Fibroblast of villous mesenchyme (primary cell): Measurements from ENCODE around the gene PIK3R5. TPM values are rescaled to one million over a fixed set of nuclear protein-coding genes. Genes with fewer than 3 reads are reported as not detected.

Experiments
- DNase-seq: peaks from one replicate; pipeline ENCODE4 v3.0.0-alpha.2; 2010; ENCODE audit warnings: low read depth
- H3K4me3 ChIP-seq: 2 replicates; pipeline ENCODE4 v1.5.1; 2011; ENCODE audit warnings: low read depth, mild to moderate bottlenecking, low read length
- total RNA-seq: library from RNA; depleted of rRNA; stranded (reverse); fragments of >200 nt; gene quantifications from 2 replicates; pipeline ENCODE4 v1.2.3, GENCODE V29; 2012
- TF ChIP-seq, protein P1 (sequence below): IDR thresholded peaks from 2 replicates; pipeline ENCODE4 v1.5.1; 2012; ENCODE audit warnings: low read depth, mild to moderate bottlenecking, low read length; ENCODE audit not compliant: insufficient read depth

PIK3R5 gene
- total RNA-seq, 1 donor, result not detected

- TF ChIP-seq, protein P1, sequence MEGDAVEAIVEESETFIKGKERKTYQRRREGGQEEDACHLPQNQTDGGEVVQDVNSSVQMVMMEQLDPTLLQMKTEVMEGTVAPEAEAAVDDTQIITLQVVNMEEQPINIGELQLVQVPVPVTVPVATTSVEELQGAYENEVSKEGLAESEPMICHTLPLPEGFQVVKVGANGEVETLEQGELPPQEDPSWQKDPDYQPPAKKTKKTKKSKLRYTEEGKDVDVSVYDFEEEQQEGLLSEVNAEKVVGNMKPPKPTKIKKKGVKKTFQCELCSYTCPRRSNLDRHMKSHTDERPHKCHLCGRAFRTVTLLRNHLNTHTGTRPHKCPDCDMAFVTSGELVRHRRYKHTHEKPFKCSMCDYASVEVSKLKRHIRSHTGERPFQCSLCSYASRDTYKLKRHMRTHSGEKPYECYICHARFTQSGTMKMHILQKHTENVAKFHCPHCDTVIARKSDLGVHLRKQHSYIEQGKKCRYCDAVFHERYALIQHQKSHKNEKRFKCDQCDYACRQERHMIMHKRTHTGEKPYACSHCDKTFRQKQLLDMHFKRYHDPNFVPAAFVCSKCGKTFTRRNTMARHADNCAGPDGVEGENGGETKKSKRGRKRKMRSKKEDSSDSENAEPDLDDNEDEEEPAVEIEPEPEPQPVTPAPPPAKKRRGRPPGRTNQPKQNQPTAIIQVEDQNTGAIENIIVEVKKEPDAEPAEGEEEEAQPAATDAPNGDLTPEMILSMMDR, result no peak
- DNase-seq, result no peak
Measured at GRCh38 chr17:8916466-8916865, 49.0 kb downstream of the PIK3R5 start.

DNA sequence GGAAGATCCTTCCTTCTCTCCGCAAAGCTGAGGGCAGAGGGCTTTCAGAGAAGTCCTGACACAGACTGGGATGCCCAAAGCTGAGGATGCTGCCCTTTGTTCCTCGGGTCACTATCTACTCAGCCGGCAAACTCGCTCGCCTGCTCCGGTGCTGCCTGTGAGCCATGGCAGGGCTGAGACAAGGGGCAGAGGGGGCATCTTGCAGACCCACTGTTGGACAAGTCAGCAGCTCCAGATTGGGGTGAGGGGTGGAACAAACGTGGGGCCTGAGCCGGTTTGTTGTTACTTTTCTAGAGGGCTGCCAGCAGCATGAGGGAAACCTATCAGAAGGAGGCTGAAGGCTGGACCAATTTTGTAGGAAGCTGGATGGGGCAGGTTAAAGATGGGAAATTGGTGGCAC, 51.0 kb downstream of the PIK3R5 start:
- no peak overlapping the region for H3K4me3 ChIP-seq
- TF ChIP-seq, protein P1, result no peak
- DNase-seq, result no peak

More at GRCh38 chr17:8916466-8916865, 49.0 kb downstream of the PIK3R5 start:
- H3K4me3 ChIP-seq, result no peak overlapping the region

DNA sequence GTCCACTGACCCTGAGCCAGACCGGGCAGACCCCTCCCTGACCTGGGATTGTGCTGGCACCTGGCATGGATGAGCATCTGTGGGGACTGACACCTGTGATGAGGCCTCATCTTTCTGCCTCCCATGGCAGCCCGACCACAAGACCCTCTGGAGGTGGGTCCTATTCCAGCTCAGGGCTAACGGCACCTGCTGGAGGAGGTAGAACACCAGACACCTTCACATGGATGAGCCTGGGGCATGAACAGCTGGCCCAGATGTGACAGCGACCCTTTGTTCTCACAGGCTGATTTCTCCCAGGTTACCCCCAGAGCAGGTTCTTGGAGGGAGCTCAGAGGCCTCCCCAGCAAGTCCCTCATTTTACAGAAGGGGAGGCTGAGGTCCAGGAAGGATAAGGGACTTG, 51.6 kb downstream of the PIK3R5 start:
- TF ChIP-seq, protein P1, result no peak
- no peak overlapping the region for H3K4me3 ChIP-seq

DNA sequence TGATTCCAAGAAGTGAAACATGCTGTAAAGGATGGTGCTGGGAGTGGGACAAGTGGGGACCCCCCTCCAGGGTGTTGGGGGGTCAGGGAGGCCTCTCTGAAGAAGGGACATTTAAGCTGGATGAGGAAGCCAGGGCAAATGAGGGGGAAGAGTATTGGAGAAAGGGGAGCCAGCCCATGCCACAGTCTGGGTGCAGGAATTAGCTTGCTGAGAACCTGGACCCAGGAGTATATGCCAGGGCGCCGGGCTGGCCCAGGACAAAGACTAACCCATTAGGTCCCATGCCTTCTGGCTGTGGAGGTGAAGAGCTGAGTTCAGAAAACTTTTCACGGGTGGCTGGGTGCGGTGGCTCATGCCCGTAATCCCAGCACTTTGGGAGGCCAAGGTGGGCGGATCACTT, 52.4 kb downstream of the PIK3R5 start:
- TF ChIP-seq, protein P1, result no peak
- H3K4me3 ChIP-seq, result no peak overlapping the region

More for the DNA sequence above, 51.6 kb downstream of the PIK3R5 start:
- DNase-seq, result no peak

GRCh38 chr17:8912084-8912981, 53.2 kb downstream of the PIK3R5 start:
- no peak overlapping the region for H3K4me3 ChIP-seq
- TF ChIP-seq, protein P1, result no peak
- no peak for DNase-seq

More for the DNA sequence above, 52.4 kb downstream of the PIK3R5 start:
- no peak for DNase-seq

DNA sequence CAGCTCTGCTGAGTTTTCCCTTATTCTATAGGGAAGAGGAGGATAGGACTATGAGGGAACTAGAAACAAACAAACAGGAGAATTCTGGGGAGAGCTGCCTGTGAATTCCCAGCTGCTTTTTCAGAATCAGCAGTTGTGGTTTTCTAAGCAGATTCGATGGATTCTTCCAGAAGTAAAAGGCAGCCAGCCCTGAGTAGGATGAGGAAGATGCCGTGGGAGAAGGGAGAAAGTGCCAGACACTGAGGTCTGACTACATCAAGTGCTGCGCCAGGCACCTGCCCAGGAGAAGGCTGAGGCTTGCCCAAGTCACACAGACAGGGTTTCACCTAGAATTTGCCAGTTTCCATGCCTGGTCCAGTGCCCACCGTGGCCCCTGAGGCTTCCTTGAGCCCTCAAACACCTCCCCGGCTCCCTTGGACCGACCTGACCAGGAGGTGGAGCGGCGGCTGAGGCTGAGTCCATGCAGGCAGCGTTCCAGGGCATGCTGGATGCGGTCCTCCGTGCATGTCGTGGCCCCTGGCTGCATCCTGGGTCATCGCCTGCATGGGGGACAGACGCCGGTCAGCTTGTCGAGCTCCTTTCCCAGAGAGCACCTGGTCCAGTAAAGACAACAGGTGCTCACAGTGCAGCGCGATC, 54.4 kb downstream of the PIK3R5 start:
- no peak overlapping the region for H3K4me3 ChIP-seq
- TF ChIP-seq, protein P1, result no peak
- no peak for DNase-seq
